DMS53 treated with DMSO at 0.1 percent for 48 hours (cell line): Measurements from ENCODE around the gene BICDL2.

Source experiments
- DNase-seq: peaks from one replicate; lab custom pipeline; 2025; ENCODE audit not compliant: unreplicated experiment; lab: John Stamatoyannopoulos, UW

Gene BICDL2

DNA sequence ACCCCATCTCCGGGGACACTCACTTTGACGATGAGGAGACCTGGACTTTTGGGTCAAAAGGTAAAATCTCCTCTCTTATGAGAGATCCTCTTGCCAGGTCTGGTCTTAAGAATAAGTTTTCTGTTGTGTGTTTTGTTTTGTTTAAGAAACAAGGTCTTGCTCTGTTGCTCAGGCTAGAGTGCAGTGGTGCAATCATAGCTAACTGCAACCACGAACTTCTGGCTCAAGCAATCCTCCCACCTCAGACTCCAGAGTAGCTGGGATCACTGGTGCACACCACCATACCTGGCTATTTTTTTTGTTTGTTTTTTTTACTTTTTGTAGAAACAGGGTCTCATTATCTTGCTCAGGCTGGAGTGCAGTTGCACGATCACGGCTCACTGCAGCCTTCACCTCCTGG, 13.7 kb upstream of the BICDL2 start:
- no peak for DNase-seq

DNA sequence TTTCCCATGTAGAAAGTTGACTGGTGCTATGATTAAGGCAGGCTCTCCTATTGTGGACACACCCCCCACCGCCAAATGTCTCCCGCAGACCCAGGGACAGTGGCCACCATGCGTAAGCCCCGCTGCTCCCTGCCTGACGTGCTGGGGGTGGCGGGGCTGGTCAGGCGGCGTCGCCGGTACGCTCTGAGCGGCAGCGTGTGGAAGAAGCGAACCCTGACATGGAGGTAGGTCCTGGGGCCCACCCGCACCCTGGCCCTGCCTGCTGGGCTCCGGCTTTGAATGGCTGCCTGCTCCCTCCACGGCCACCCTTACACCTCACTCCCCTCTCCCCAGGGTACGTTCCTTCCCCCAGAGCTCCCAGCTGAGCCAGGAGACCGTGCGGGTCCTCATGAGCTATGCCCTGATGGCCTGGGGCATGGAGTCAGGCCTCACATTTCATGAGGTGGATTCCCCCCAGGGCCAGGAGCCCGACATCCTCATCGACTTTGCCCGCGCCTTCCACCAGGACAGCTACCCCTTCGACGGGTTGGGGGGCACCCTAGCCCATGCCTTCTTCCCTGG, 13.3 kb upstream of the BICDL2 start:
- DNase-seq, result no peak

GRCh38 chr16:3047387-3047720, 10.6 kb upstream of the BICDL2 start:
- DNase-seq, result no peak

DNA sequence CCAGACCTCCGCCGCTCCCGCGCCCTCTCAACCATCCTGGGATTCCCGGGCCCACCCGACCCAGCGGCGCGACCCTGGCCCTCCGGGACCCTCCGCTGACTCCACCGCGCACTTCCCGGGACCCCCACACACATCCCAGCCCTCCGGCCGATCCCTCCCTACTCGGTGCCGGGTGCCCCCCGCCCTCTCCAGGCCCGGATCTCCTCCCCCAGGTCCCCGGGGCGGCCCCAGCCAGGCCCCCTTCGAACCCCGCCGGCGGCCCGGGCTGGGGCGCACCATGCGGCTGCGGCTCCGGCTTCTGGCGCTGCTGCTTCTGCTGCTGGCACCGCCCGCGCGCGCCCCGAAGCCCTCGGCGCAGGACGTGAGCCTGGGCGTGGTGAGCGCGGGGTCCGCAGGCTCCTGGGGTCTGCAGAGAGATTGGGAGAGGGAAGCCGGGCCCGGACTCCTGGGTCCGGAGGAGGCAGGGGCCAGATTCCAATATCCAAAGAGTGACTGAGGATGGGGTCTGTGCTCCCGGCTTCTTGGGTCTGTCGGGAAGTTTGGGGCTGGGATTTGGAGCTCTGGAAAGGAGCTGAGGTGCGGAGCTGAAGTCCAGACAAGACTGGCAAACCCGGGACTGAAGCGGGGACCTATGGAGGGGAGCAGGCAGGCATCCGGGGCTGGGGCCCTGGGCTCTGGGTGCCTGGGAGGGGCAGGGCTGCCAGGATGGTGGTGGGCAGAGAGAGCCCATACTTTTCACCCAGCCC, 10.1 kb upstream of the BICDL2 start:
- no peak for DNase-seq

GRCh38 chr16:3045758-3046640, 9.3 kb upstream of the BICDL2 start, which contains the start of gene MMP25:
Gene MMP25 (plus strand): TSS chr16:3046561. CDS start chr16:3046918, 357 bp downstream.
- DNase-seq, result no peak

DNA sequence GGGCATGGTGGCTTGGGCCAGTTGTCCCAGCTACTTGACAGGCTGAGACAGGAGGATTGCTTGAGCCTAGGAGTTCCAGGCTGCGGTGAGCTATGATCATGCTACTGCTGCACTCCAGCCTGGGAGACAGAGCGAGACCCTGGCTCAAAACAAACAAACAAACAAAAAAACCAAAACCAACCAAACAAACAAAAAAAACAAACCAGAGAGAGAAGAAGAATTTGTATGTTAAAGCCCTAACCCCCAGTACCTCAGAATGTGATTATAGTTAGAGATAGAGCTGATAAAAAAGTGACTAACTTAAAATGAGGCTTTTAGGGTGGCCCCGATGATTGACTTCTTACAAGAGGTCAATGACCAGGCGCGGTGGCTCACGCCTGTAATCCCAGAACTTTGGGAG, 8.0 kb upstream of the BICDL2 start:
- DNase-seq, result no peak

DNA sequence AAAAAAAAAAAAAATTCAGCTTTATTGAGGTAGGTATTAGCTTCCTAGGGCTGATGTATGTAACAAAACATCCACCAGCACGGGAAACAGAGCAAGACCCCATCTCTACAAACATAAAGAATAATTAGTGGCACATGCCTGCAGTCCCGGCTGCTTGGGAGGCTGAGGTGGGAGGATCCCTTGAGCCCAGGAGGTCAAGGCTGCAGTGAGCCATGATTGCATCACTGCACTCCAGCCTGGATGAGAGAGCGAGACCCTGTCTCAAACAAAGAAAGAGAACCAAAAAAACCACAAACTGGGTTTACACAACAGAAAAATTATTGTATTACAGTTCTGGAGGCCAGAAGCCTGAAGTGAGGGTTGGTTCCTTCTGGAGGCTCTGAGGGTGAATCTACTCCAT, 5.6 kb upstream of the BICDL2 start:
- no peak for DNase-seq

- no peak for DNase-seq
Observed at GRCh38 chr16:3038896-3039295, 2.2 kb upstream of the BICDL2 start.

GRCh38 chr16:3038256-3038655, 1.5 kb upstream of the BICDL2 start:
- DNase-seq, result no peak

DNA sequence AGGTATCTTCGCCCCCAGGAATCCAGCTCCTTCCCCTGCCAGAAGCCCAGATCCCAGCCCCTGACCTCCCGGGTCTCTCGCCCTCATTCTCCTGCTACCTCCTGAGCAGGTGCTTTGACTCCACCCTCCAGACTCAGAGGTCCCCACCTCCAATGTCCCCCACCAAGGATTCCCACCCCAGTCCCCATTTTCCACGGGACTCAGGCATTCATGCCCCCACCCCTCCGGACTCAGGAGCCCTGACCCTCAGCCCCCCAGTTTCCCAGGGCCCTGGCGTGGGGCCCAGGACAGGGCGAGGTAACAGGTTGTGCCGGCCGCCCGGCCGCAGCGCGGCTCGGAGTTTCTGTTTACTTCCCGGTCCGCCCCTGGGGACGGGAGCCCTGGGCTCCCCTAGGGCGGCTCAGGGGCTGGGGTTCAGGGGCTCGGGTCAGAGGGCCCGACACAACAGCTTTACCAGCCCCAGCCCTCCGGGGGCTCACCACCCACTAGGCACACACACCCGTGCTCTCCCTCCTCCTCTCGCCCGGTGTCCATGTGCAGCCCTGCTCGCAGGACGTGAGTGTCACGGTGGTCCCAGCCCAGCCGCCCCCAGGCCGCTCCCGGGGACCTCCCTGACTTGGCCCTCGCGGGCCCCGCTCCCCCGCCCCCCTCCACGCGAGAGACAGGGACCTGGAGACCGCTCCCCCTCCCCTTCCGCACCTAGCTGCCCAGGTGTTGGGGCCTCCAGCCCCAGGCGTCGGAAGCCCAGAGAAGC, 595 bp downstream of the BICDL2 start:
- no peak for DNase-seq

DNA sequence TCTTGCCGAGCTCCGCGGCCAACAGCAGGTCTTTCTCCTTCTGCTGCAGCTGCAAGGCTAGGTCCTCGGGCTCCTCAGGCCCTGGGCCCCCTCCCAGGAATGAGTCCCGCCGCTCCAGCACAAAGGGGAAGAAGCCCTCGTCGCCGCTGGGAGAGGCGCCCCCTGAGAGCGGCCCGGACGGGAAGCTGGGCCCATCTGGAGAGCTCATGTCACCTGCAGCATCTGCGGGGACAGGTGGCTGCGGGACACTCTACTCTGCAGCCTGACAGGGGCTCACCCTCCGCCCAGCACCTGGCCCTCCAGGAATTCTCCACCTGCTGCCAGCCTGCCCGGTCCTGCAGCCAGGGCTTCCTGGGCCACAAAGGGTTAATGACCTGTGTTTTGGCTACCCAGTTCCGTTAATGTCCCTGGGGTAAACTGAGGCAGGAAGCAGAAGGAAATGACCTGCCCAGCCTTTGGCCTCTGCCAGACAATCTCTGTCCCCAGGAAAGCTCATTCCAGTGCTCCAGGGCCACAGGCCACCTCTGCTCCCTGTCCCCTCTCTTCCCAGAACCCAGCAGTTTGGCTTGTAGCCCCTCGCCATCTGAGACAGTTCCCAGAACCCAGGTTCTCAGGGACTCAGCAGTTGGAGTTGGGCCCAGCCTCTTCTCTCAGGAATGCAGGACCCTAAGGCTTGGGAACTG, 1.3 kb downstream of the BICDL2 start:
- DNase-seq, result no peak

- no peak for DNase-seq
Observed at GRCh38 chr16:3032624-3033023, 4.1 kb downstream of the BICDL2 start.

DNA sequence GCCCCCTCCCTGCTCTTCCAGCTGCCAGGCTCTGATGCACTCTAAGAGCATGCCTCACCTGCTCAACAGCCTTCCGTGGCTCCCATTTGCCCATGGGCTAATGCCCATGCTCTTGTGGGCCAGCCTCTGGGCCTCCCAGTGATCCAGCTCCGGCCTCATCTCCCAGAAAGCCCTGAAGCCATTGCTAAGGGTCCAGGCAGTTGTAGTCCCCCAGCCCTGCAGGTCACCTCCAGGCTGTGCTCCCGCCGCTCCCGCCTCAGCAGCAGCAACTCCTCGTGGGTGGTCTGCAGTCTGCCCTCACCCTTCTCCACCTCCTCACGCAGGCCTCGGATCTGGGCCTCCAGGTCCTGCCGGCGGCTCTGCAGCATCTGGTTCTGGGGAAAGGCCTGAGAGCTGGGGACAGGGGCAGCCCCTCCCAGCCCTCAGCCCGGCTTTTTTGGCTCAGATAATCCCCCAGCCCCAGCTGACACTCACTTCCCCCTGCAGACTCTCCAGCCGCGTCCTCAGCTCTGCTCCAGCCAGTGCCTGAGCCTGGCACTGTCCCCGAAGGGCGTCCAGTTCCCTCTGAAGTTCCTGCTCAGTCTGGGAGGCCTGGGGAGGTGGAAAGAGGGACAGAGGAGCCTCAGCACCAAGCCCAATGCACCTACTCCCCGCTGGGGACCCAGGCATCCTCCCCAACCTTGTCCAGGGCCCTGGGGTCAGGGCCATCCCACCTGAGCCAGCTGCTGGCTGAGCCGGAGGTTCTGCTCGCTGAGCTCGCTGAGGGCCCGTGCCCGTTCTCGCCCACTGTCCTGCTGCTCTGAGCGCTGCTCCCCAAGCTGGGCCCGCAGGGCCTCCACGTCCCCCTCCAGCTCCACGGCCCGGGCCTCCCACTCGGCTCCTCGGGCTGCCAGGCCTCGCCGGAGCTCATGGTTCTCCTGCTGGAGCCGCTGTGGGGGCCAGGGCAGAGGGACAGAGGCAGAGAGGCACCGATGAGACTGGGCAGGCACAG, 6.2 kb downstream of the BICDL2 start:
- no peak for DNase-seq

DNA sequence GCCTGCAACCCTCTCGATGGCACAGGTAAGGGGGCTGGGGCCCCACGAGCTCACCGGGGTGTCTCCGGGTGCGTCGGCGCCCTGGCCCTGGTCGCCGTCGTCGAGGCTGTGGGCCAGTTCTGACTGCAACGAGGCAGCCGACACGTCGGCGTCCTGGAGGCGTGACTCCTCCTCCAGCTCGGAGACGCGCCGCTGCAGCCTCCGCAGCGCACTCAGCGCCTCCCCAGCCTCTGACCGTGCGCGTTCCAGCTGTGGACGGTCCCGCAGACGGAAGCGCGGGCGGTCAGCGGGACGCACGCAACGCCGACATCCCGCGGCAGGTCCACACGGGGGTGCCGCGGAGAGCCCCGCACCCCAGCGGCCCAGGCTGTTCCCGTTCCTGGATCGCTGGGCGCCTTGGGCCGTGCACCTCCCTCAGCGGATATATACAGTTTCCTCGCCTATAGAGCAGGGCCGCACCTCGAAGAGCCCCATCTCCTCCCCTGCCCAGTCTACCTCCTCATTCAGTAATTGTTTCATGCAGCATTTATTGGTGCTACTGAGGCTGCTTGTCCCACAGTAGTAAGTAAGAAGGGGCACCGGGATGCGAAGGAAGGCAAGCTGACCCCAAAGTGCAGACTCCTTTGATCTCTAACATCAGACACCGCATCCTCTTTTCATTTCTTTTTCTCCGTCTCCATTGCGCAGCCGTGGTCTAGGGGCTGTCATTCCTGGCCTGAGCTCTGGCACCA, 7.1 kb downstream of the BICDL2 start:
- no peak for DNase-seq

- DNase-seq, result no peak
Observed at GRCh38 chr16:3028716-3029319, 7.9 kb downstream of the BICDL2 start.

DNA sequence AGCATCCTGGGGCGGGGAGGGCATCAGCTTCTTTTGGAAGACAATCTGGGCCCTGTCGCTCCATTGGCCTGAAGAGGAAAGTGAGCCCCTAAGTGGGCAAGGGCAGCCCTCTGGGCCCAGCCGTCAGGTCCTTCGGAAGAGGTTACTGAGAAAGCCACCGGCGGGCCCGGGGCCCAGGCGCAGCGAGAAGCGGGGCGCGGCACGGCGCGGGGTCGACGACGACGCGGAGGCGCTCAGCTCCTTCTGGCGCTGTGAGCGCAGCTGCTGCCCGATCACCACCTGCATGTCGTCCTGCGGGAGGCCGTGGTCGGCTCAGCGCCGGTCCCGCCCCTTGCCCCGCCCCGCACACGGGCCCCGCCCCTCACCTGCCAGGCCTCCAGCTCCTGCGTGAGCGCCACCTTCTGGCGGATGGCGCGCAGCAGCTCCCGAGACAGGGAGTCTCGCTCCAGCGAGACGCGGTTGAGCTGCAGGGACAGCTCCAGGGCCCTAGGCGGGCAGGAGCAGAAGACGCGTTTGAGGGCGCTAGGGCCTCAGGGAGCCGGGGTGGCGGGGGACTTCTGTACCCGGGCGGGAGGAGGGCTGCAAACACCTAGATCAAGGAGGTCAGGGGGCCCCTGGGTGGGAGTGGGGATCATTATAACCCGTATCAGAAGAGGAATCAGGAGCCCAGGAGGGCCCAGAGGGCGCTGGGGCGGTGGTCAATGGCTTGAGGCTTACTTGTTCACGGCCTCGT, 8.6 kb downstream of the BICDL2 start:
- peak; percentile 53 for DNase-seq

- no peak for DNase-seq
Observed at GRCh38 chr16:3027489-3027795, 9.3 kb downstream of the BICDL2 start.
